PC-3 (cell line): ENCODE measurements around the gene CAPNS1. TPM values are rescaled to one million over a fixed set of nuclear protein-coding genes. Genes with fewer than 3 reads are reported as not detected.
A peak's percentile ranks its signal among the peaks of the same experiment; 100 is the strongest.

ENCODE experiments used
- ATAC-seq: fragments of 200-7000 bp; cut with Tn5 transposase; 2 replicates; pipeline ENCODE4 v1.9.1; 2020; ENCODE audit warnings: mild to moderate bottlenecking, moderate library complexity
- BruUV-seq: library from RNA; stranded (reverse); fragments of 400-500 nt; replicated peaks from 2 replicates; lab custom pipeline; 2021; lab: Mats Ljungman, UMichigan
- CTCF ChIA-PET: fragments of 300-600 bp; sonication (Branson Sonifier 250); formaldehyde crosslinking; loops from one replicate; lab custom pipeline; 2022; ENCODE audit warnings: antibody characterized with exemption; lab: Charles Lee
- POLR2A ChIA-PET: fragments of 300-600 bp; sonication (Branson Sonifier 250); formaldehyde crosslinking; loops from one replicate; lab custom pipeline; 2022; ENCODE audit warnings: antibody characterized with exemption; ENCODE audit not compliant: unreplicated experiment; lab: Charles Lee
- DNase-seq: peaks from one replicate; pipeline ENCODE4 v3.0.0-alpha.2; 2015
- H2AFZ ChIP-seq: fragments of 300-600 bp; sonication (generic); 2 replicates; pipeline ENCODE4 v1.6.0; 2016; ENCODE audit warnings: antibody characterized with exemption, low read length
- H3F3A ChIP-seq: fragments of 300-600 bp; sonication (generic); one replicate; pipeline ENCODE4 v1.6.0; 2017; ENCODE audit warnings: antibody characterized with exemption, low read length, control low read depth, mild to moderate bottlenecking; ENCODE audit not compliant: unreplicated experiment
- H3K27ac ChIP-seq: fragments of 300-600 bp; sonication (generic); 2 replicates; pipeline ENCODE4 v1.5.1; 2016; ENCODE audit warnings: mild to moderate bottlenecking, low read length
- H3K27me3 ChIP-seq: fragments of 300-600 bp; sonication (generic); 2 replicates; pipeline ENCODE4 v1.6.1; 2016; ENCODE audit warnings: low read length, mixed read lengths
- H3K36me3 ChIP-seq: fragments of 300-600 bp; sonication (generic); 2 replicates; pipeline ENCODE4 v1.6.1; 2016; ENCODE audit warnings: low read depth, mixed run types, low read length, mixed read lengths
- H3K4me1 ChIP-seq: fragments of 300-600 bp; sonication (generic); 2 replicates; pipeline ENCODE4 v1.5.1; 2016; ENCODE audit warnings: low read length; ENCODE audit not compliant: insufficient read depth
- H3K4me2 ChIP-seq: fragments of 300-600 bp; sonication (generic); 2 replicates; pipeline ENCODE4 v1.6.0; 2016; ENCODE audit warnings: low read length
- H3K4me3 ChIP-seq: fragments of 300-600 bp; sonication (generic); 2 replicates; pipeline ENCODE4 v1.5.1; 2016; ENCODE audit warnings: mild to moderate bottlenecking, low read length, mixed read lengths
- H3K79me2 ChIP-seq: fragments of 300-600 bp; sonication (generic); 2 replicates; pipeline ENCODE4 v1.6.1; 2017; ENCODE audit warnings: low read length, mixed read lengths
- H3K9ac ChIP-seq: fragments of 300-600 bp; sonication (generic); 2 replicates; pipeline ENCODE4 v1.6.0; 2016; ENCODE audit warnings: mild to moderate bottlenecking, low read length
- H3K9me2 ChIP-seq: fragments of 300-600 bp; sonication (generic); replicated peaks from 2 replicates; pipeline ENCODE4 v1.6.1; 2016; ENCODE audit warnings: mixed run types, low read length, mixed read lengths
- H3K9me3 ChIP-seq: fragments of 300-600 bp; sonication (generic); 2 replicates; pipeline ENCODE4 v1.6.1; 2016; ENCODE audit warnings: low read length, mixed read lengths
- H4K20me1 ChIP-seq: fragments of 300-600 bp; sonication (generic); 2 replicates; pipeline ENCODE4 v1.6.1; 2016; ENCODE audit warnings: low read length, mixed read lengths
- EZH2 ChIP-seq: fragments of 300-600 bp; sonication (generic); IDR thresholded peaks from one replicate; pipeline ENCODE4 v1.6.1; 2017; ENCODE audit warnings: antibody characterized with exemption, mild to moderate bottlenecking, low read length; ENCODE audit not compliant: unreplicated experiment
- EZH2phosphoT487 ChIP-seq: fragments of 300-600 bp; sonication (generic); IDR thresholded peaks from 2 replicates; pipeline ENCODE4 v1.6.1; 2018; ENCODE audit warnings: mild to moderate bottlenecking, antibody characterized with exemption, low read length, borderline replicate concordance
- intact Hi-C: fragments of 100-400 bp; cut with micrococcal nuclease; formaldehyde crosslinking; loops from 2 replicates; pipeline ENCODE4 v1.9.0; 2023
- total RNA-seq: library from RNA; depleted of rRNA; stranded (reverse); fragments of >200 nt; gene quantifications from 2 replicates; pipeline ENCODE4 v1.2.3, GENCODE V29; 2014
- TF ChIP-seq, protein P1 (sequence below): fragments of 300-600 bp; sonication (generic); conservative IDR thresholded peaks from 2 replicates; pipeline ENCODE4 v1.5.1; 2017; ENCODE audit warnings: antibody characterized with exemption, low read depth, mild to moderate bottlenecking, low read length

The CAPNS1 gene
- total RNA-seq, 1 experiment from 2014 or later: 329 TPM

DNA sequence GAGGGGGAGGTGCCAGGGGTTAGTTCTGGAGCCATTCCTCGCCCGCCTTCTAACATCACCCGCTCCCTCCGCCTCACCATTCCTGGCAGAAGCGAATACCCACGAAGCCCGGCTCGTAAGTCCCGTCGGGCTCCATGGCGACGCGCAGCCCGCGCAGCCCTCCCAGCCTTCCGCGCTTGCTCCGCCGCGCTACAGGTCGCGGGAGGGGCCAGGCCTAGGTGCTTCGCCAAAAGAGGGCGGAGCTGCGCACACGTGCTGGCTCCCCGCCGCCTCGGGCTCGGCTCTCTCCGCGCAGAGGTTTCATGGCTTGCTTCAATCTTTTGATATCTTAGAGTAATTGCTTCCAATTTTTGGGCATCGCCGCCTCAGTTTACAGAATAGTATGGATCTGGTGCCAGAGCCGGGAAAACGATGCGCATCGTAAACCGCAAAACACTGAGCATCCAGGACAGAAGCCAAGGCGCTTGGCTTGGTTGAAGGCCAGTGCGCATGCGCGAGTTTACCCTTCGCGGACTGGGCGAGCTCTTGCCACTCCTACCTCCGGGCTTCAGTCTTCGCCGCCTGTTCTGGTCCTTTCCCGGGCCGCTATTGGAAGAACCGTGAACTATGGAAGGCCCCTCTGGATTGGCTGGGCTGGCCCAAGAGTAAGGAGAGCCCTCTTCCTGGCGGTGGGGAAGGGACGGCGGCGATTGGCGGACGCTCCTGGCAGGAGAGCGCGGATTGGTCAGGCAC lies 25.0 kb upstream of the CAPNS1 start, which contains the start of gene POLR2I:
TSS of gene POLR2I (minus strand) at position 155 of the 732 bp plus-strand sequence. CDS start at position 136, 19 bp downstream.
- peaks cover 28% of the 10 kb centered on the region for H3K79me2 ChIP-seq
- H4K20me1 ChIP-seq: no peaks in the 10 kb centered on the region
- DNase-seq (peak; percentile 97), ATAC-seq (peak; percentile 90)
- peak within 1 kb of the TSS; percentile 95 for H2AFZ ChIP-seq
- peak within 1 kb of the TSS; percentile 96 for H3K4me2 ChIP-seq
- no peaks in the 10 kb centered on the region for H3K36me3 ChIP-seq
- H3K4me1 ChIP-seq: peaks cover 18% of the 10 kb centered on the region; the same call in 1 of the 2 replicates
- peak within 1 kb of the TSS; percentile 73 for H3K4me3 ChIP-seq
- TF ChIP-seq EZH2 (no peak), EZH2phosphoT487 (no peak)
- TF ChIP-seq, protein P1, sequence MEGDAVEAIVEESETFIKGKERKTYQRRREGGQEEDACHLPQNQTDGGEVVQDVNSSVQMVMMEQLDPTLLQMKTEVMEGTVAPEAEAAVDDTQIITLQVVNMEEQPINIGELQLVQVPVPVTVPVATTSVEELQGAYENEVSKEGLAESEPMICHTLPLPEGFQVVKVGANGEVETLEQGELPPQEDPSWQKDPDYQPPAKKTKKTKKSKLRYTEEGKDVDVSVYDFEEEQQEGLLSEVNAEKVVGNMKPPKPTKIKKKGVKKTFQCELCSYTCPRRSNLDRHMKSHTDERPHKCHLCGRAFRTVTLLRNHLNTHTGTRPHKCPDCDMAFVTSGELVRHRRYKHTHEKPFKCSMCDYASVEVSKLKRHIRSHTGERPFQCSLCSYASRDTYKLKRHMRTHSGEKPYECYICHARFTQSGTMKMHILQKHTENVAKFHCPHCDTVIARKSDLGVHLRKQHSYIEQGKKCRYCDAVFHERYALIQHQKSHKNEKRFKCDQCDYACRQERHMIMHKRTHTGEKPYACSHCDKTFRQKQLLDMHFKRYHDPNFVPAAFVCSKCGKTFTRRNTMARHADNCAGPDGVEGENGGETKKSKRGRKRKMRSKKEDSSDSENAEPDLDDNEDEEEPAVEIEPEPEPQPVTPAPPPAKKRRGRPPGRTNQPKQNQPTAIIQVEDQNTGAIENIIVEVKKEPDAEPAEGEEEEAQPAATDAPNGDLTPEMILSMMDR: no peak
- POLR2A ChIA-PET: interaction anchor here (0.6 to 0.7 kb wide), 3 partner anchors 21 to 44 kb away, joined by 3 to 34 read pairs (median 5); no protein-coding TSS in a partner anchor
- BruUV-seq: no TSS peak
- no peaks in the 10 kb centered on the region for H3K9me2 ChIP-seq
- intact Hi-C loops: no loop called here
- peak within 1 kb of the TSS; percentile 79 for H3K9ac ChIP-seq
- H3K27me3 ChIP-seq: no peaks in the 10 kb centered on the region
- no peaks in the 10 kb centered on the region for H3F3A ChIP-seq
- no peaks in the 10 kb centered on the region for H3K9me3 ChIP-seq
- CTCF ChIA-PET: interaction anchor here (0.7 to 1.0 kb wide), 2 partner anchors 59 to 184 kb away, joined by 3 to 5 read pairs; no protein-coding TSS in a partner anchor
- peak within 1 kb of the TSS; percentile 66 for H3K27ac ChIP-seq

GRCh38 chr19:36115453-36116343 lies 24.2 kb upstream of the CAPNS1 start, which contains the start of gene TBCB:
TSS of gene TBCB (plus strand) at chr19:36115468. CDS start at chr19:36115561, 93 bp downstream.
- CTCF ChIA-PET: interaction anchor here (0.7 to 1.0 kb wide), 2 partner anchors 60 to 185 kb away, joined by 3 to 5 read pairs; no protein-coding TSS in a partner anchor
- peak within 1 kb of the TSS; percentile 66 for H3K27ac ChIP-seq
- peak within 1 kb of the TSS; percentile 95 for H2AFZ ChIP-seq
- no peaks in the 10 kb centered on the region for H3K36me3 ChIP-seq
- H3K27me3 ChIP-seq: no peaks in the 10 kb centered on the region
- H3K4me1 ChIP-seq: peaks cover 18% of the 10 kb centered on the region; the same call in 1 of the 2 replicates
- TF ChIP-seq, protein P1: no peak
- TF ChIP-seq EZH2phosphoT487 (no peak), EZH2 (no peak)
- no peaks in the 10 kb centered on the region for H3K9me2 ChIP-seq
- H4K20me1 ChIP-seq: no peaks in the 10 kb centered on the region
- BruUV-seq: TSS peak; percentile 62
- H3K4me2 ChIP-seq: peak within 1 kb of the TSS; percentile 96
- DNase-seq (no peak), ATAC-seq (peak; percentile 21)
- H3K9me3 ChIP-seq: no peaks in the 10 kb centered on the region
- peak within 1 kb of the TSS; percentile 73 for H3K4me3 ChIP-seq
- intact Hi-C loops: no loop called here
- peak within 1 kb of the TSS; percentile 79 for H3K9ac ChIP-seq
- peaks cover 28% of the 10 kb centered on the region for H3K79me2 ChIP-seq
- no peaks in the 10 kb centered on the region for H3F3A ChIP-seq
- POLR2A ChIA-PET: interaction anchor here (0.6 to 0.7 kb wide), 3 partner anchors 12 to 45 kb away, joined by 3 to 34 read pairs (median 5); no protein-coding TSS in a partner anchor
